Sigmoid colon (tissue), 7 donors: Measurements from ENCODE around the gene ING3. TPM values are rescaled to one million over a fixed set of nuclear protein-coding genes. Genes with fewer than 3 reads are reported as not detected.
A peak's percentile ranks its signal among the peaks of the same experiment; 100 is the strongest.

Source experiments
- DNase-seq: peaks from one replicate; pipeline ENCODE4 v3.0.0-alpha.2; 2019
- H3K27ac ChIP-seq, 4 donors: fragments of 200-600 bp; sonication (generic); one replicate each; pipeline ENCODE4 v1.5.1; 2016 to 2019; ENCODE audit warnings: mild to moderate bottlenecking in 1 of 4
- H3K27me3 ChIP-seq, 3 donors: fragments of 200-600 bp; sonication (generic); one replicate each; pipeline ENCODE4 v1.5.1; 2019; ENCODE audit warnings: mild to moderate bottlenecking in 1 of 3
- H3K36me3 ChIP-seq, 4 donors: fragments of 200-600 bp; sonication (generic); one replicate each; pipeline ENCODE4 v1.5.1; 2016 to 2019
- H3K4me1 ChIP-seq, 4 donors: fragments of 200-600 bp; sonication (generic); one replicate each; pipeline ENCODE4 v1.5.1; 2017 to 2019
- H3K4me3 ChIP-seq, 4 donors: fragments of 200-600 bp; sonication (generic); one replicate each; pipeline ENCODE4 v1.5.1; 2017 to 2019; ENCODE audit warnings: mild to moderate bottlenecking in 2 of 4, moderate library complexity in 1 of 4
- H3K9me3 ChIP-seq, 4 donors: fragments of 200-600 bp in 3 of 4; sonication (generic) in 3 of 4; one replicate each; pipeline versions ENCODE4 v1.5.1 to v1.6.1; 2013 to 2019
- EP300 ChIP-seq, 4 donors: sonication (generic); formaldehyde crosslinking; IDR thresholded peaks; one replicate each; pipeline ENCODE4 v1.6.1; 2017; ENCODE audit warnings: antibody characterized with exemption in 4 of 4
- POLR2A ChIP-seq, 2 donors: fragments of 450-650 bp; IDR thresholded peaks; one replicate each; pipeline ENCODE4 v1.6.1; 2016; ENCODE audit warnings: antibody characterized with exemption in 2 of 2, mild to moderate bottlenecking in 2 of 2, moderate library complexity in 2 of 2
- POLR2AphosphoS5 ChIP-seq, 4 donors: sonication (generic); formaldehyde crosslinking; IDR thresholded peaks; one replicate each; pipeline ENCODE4 v1.6.1; 2017; ENCODE audit warnings: antibody characterized with exemption in 4 of 4
- WGBS, 2 donors: extraction: QIAGEN DNeasy Blood & Tissue Kit; methylation state at CpG; one replicate each; pipeline ENCODE4 v1.1.7; 2013; 5-methylcytosine and 5-hydroxymethylcytosine counted together
- intact Hi-C: fragments of 100-400 bp; cut with DNase I; formaldehyde crosslinking; loops from one replicate; pipeline ENCODE4 v1.15.1; 2023
- polyA plus RNA-seq, 3 donors: library from polyadenylated mRNA; stranded (reverse); fragments of 200-250 nt; gene quantifications; one replicate each; pipeline ENCODE4 v1.2.3, GENCODE V29; 2013
- total RNA-seq, 4 donors: library from RNA; depleted of rRNA; stranded (reverse); fragments of >200 nt; gene quantifications; one replicate each; pipeline ENCODE4 v1.1.0, GENCODE V29; 2016
- TF ChIP-seq, protein P1 (sequence below), 4 experiments: fragments of 450-650 bp in 3 of 4; fragments of 200-600 bp in 1 of 4; IDR thresholded peaks; one replicate each; pipeline ENCODE4 v1.5.1; 2016 to 2019; ENCODE audit warnings: antibody characterized with exemption in 4 of 4, mild to moderate bottlenecking in 3 of 4, moderate library complexity in 2 of 4
- donor health status: healthy with polysubstance abuse.
- donor health status: Bipolar disorder and iron deficiency.
- donor health status: healthy.

The ING3 gene
- total and polyA plus RNA-seq, 7 donors, result 9.6 to 33.1 (median 16.6) TPM

DNA sequence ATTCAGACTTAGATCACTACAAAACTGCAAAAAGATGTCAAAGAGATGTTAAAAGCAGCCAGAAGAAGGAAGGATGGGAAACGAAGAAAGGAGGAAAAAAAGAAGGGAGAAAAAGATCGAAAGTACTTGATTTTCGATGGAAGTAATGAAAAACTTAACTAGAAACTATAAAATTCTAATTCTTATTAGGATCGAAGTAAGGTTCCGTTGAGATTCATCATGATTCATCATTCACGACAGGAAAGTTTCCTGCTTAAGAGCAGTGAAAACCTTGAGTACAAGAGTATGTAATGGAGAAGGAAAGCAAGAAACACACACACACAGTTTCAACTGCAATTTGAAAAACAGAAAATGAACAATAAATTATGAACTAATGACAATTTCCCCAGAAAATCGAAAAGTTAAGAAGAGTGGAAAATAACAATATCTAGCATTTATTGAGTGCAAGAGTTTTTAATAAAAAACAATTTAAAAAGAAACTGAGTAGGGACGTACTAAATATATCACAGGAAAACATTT is 1.1 kb upstream of the ING3 start:
- Histone ChIP-seq H3K4me1 (peaks cover 0 to 46% (median 19%) of the 10 kb centered on the region in 4 donors), H3K4me3 (peak overlapping the region; percentile 64 to 73 (median 68)), H3K27ac (peak overlapping the region in 1 of 4 donors; percentile 95), H3K9me3 (no peaks in the 10 kb centered on the region), H3K27me3 (no peaks in the 10 kb centered on the region), H3K36me3 (peaks cover 0 to 11% (median 2%) of the 10 kb centered on the region in 4 donors)
- 39 to 52% methylated on average over 8 of the region's 8 CpGs for WGBS, 2 donors
- intact Hi-C loops, result loop anchor here (5.0 kb wide), 1 partner anchor 222 kb away; no protein-coding TSS in a partner anchor
- DNase-seq, result no peak
- TF ChIP-seq, protein P1, sequence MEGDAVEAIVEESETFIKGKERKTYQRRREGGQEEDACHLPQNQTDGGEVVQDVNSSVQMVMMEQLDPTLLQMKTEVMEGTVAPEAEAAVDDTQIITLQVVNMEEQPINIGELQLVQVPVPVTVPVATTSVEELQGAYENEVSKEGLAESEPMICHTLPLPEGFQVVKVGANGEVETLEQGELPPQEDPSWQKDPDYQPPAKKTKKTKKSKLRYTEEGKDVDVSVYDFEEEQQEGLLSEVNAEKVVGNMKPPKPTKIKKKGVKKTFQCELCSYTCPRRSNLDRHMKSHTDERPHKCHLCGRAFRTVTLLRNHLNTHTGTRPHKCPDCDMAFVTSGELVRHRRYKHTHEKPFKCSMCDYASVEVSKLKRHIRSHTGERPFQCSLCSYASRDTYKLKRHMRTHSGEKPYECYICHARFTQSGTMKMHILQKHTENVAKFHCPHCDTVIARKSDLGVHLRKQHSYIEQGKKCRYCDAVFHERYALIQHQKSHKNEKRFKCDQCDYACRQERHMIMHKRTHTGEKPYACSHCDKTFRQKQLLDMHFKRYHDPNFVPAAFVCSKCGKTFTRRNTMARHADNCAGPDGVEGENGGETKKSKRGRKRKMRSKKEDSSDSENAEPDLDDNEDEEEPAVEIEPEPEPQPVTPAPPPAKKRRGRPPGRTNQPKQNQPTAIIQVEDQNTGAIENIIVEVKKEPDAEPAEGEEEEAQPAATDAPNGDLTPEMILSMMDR (IDR thresholded peaks at IDR 0.05), result no peak
- TF ChIP-seq POLR2A (IDR thresholded peaks at IDR 0.05) (no peak), EP300 (IDR thresholded peaks at IDR 0.05) (no peak), POLR2AphosphoS5 (IDR thresholded peaks at IDR 0.05) (no peak)

DNA sequence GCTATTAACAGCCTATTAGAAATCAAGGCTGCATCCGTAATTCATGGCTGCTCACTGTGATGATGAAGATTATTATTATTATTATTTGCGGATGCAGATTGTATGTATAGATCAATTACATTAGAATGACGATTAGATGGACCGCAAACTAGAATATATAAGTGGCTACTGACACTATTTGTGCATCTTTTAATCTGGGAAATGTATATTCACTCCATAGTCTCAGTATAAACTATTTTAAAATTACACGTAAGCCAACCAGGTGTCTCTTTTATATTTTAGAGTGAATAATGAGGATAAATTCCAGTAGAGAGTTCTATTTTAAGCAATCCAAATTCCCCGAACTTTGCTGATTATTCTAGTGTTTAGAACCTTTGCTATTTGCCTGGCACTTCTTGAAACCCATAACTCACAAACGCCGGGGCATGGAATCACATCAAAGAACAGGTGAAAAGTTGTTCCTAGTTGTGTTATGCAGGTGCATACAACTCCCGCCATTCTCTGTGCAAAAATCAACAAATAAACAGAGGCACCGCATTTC is 509 bp upstream of the ING3 start:
- no peak for DNase-seq
- peaks cover 0 to 17% (median 2%) of the 10 kb centered on the region in 4 donors for H3K36me3 ChIP-seq
- H3K9me3 ChIP-seq, result no peaks in the 10 kb centered on the region
- H3K4me3 ChIP-seq, result peak overlapping the region; percentile 64 to 73 (median 68)
- peak overlapping the region; percentile 94 to 96 (median 96) for H3K27ac ChIP-seq
- WGBS, 2 donors, result 1 to 2% methylated on average over 10 of the region's 10 CpGs
- intact Hi-C loops, result loop anchor here (2.0 to 5.0 kb wide), 4 partner anchors 39 to 223 kb away; partner anchors contain the start of genes CPED1 and TSPAN12
- no peaks in the 10 kb centered on the region for H3K27me3 ChIP-seq
- TF ChIP-seq EP300 (IDR thresholded peaks at IDR 0.05) (no peak), POLR2A (IDR thresholded peaks at IDR 0.05) (no peak), POLR2AphosphoS5 (IDR thresholded peaks at IDR 0.05) (no peak)
- TF ChIP-seq, protein P1 (IDR thresholded peaks at IDR 0.05), result no peak
- peaks cover 0 to 40% (median 14%) of the 10 kb centered on the region in 4 donors for H3K4me1 ChIP-seq

DNA sequence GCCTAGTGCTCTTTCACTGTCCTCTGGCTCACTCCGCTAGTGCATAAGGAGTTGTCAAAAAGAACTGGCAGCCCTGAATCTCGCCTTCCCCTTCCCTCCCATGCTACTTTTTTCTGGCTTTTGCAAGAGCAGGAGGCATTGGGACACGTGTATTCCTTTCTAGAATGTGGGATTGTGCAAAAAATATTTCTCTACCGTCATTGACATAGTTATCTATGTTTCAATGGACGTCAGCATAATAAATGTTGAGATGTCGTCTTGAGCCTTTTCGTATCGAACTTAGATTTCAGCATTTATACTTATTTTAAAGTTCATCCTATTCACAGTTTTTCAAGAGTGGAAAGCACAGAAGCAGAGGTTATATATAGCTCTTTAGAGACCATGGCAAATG is 727 bp downstream of the ING3 start:
- WGBS, 2 donors, result 2 to 13% methylated on average over 8 of the region's 8 CpGs
- peaks cover 0 to 30% (median 11%) of the 10 kb centered on the region in 4 donors for H3K36me3 ChIP-seq
- H3K27me3 ChIP-seq, result no peaks in the 10 kb centered on the region
- peak overlapping the region; percentile 94 to 96 (median 96) for H3K27ac ChIP-seq
- TF ChIP-seq EP300 (IDR thresholded peaks at IDR 0.05) (no peak), POLR2AphosphoS5 (IDR thresholded peaks at IDR 0.05) (no peak), POLR2A (IDR thresholded peaks at IDR 0.05) (no peak)
- TF ChIP-seq, protein P1 (IDR thresholded peaks at IDR 0.05), result no peak
- H3K9me3 ChIP-seq, result no peaks in the 10 kb centered on the region
- intact Hi-C loops, result loop anchor here (2.0 to 5.0 kb wide), 3 partner anchors 37 to 144 kb away; partner anchors contain the start of genes CPED1 and TSPAN12
- DNase-seq, result no peak
- H3K4me3 ChIP-seq, result peak overlapping the region; percentile 64 to 73 (median 68)
- peaks cover 0 to 29% (median 10%) of the 10 kb centered on the region in 4 donors for H3K4me1 ChIP-seq

DNA sequence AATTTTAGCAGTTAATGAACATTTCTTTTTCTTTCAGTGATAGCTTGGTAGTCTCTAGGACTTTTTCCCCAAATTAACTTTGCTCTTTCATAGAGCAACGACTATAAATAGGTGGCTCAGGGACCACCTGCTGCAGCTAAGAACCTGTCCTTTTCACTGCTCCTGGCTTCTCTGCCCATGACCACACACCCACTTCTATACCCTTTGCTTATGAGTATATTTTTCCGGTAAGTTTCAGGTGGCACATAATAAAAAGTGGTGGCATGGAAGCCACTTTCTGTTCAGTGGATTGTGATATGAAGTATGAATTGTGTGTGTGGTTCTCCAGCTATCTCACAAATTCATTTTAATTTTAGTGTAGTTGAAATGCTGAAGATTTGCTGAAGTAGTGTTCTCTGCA is 1.2 kb downstream of the ING3 start:
- DNase-seq, result no peak
- peak overlapping the region in 3 of 4 donors; percentile 95 to 96 (median 96) for H3K27ac ChIP-seq
- H3K36me3 ChIP-seq, result peaks cover 0 to 35% (median 11%) of the 10 kb centered on the region in 4 donors
- no peaks in the 10 kb centered on the region for H3K9me3 ChIP-seq
- H3K27me3 ChIP-seq, result no peaks in the 10 kb centered on the region
- H3K4me1 ChIP-seq, result peaks cover 0 to 29% (median 10%) of the 10 kb centered on the region in 4 donors
- peak overlapping the region in 3 of 4 donors; percentile 64 to 73 (median 66) for H3K4me3 ChIP-seq
- intact Hi-C loops, result loop anchor here (2.0 to 5.0 kb wide), 3 partner anchors 37 to 145 kb away; partner anchors contain the start of genes CPED1 and TSPAN12
- TF ChIP-seq POLR2AphosphoS5 (IDR thresholded peaks at IDR 0.05) (no peak), EP300 (IDR thresholded peaks at IDR 0.05) (no peak), POLR2A (IDR thresholded peaks at IDR 0.05) (no peak)
- TF ChIP-seq, protein P1 (IDR thresholded peaks at IDR 0.05), result no peak
- WGBS, 2 donors, result 21 to 50% methylated on average over 2 of the region's 2 CpGs
